8988T (cell line): ENCODE measurements around the gene RABAC1.
A peak's percentile ranks its signal among the peaks of the same experiment; 100 is the strongest.
"Not testable (repeated sequence)": the region's sequence is repeated elsewhere in the genome, so short reads cannot be mapped to it uniquely, and the experiment has no call there.

ENCODE experiments used
- DNase-seq: peaks from one replicate; pipeline ENCODE4 v3.0.0; 2011

RABAC1 gene

DNA sequence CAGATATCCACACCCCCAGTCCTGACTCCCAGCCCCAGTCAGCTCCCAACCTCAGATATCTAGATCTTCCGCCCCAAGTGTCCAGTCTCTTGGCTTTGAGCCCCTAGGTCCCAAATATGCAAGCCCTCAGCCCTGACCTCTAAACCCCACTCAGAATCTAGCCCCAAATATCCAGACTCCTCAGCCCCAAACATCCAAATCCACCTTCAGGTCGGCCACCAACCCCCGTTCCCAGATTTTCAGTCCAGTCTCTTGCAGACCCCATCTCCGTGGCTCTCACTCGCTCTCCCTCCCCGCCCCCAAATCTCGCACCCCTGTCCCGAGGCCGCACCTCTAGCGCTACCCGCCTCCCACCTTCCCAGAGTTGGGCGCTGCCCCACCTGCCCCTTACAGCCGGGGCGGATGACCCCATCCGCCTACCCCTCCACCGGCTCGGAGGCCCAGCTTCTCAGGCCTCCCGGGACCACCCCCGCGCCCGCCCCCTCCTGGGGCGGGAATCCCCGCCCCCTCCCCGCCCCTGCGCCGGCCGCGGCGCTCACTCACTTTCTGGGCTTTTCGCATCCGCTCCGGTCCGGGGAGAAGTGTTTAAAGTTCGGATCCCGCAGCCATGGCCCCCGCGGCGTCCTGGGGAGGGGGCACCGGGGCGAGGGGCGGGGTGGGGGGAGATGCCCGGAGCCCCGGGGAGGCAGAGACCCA, 31.5 kb downstream of the RABAC1 start:
- DNase-seq = peak; percentile 72

- no peak for DNase-seq
Measured at GRCh38 chr19:41926763-41927496, 32.2 kb downstream of the RABAC1 start.

GRCh38 chr19:41926028-41926762, 32.9 kb downstream of the RABAC1 start:
- DNase-seq = no peak

DNA sequence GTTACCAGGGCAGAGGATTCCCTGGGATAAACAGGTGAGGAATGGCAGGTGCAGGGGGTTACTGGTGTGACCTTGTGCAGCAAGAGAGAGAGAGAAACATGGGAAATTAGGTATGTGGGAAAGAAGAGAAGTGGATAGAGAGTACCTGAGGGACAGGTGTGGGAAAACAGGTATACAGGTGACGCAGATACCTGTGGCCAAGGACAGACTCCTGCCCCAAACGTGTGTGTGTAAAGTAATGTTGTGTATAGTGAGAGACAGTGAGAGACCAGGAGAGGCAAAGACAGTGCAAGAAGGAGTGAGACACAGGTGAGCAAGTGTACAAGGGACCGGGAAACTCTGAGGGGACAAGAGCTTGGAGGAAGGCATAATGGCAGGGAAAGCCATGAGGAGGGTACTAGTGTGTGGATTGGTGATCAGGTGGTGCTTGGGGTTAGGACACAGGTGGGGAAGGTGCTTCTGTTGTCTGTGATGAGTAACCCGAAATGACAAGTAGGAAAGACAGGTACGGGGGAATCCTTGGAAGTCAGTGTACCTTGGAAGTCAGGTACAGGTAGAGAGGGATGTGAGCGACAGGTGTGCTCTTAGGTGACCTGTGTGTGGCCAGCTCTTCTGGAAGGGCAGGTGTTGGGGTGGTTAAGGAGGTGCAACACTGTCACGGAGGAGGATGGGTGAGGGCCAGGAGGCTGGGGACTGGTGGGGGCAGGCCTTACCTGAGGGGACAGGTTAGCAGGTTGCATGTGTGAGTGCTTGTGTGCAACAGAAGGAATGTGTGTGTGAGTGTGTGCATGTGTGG, 33.7 kb downstream of the RABAC1 start:
- DNase-seq = no peak

DNA sequence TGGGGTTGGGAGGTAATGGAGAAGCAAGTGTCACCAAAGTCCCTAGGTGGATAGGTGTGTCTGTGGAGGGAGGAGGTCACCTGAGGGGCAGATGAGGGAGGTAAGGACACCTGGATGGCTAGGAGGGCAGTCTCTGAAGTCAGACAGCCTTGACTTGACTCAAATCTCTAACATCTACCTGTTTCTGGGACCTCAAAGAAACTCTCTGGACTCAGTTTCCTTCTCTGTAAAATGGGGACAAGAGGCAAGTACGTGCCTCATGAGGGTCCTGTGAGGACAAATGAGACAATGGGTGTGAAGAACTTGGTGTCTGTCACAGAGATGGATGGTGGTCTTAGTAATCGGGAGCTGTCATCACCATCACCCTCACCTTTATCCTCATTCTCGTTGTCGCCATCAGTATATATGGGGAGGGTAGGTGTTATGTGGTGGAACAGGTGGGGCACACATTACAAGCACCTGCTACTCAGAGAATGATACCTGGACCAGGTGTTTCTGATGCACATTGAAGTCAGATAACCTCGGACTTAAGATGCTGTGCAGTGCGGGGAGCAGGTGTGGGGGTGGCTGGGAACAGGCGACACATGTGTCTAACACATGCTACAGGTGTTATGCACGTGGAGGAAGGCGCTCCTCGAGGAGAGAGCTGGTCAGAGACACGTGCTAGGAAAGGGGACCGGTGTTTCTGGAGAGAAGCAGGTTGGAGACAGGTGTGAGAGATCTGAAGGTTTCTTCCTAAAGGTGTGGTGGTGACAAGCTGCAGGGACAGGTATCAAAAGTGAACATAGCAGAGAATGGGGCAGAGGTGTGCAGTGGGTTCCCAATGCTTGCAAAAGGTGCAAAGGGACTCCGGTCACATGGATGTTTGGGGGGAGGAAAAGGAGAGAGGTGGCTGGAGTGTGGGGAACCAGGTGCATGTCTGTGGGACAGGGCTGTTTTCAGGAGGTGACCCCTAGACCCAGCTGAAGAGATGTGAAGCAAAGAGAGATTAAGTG, 34.7 kb downstream of the RABAC1 start:
- DNase-seq = no peak

- no peak for DNase-seq
Measured at GRCh38 chr19:41923045-41923788, 35.9 kb downstream of the RABAC1 start.

- no peak for DNase-seq
Measured at GRCh38 chr19:41922585-41922984, 36.5 kb downstream of the RABAC1 start.

- no peak for DNase-seq
Measured at GRCh38 chr19:41921577-41922576, 37.2 kb downstream of the RABAC1 start.

GRCh38 chr19:41920882-41921576, 38.1 kb downstream of the RABAC1 start:
- DNase-seq = no peak

DNA sequence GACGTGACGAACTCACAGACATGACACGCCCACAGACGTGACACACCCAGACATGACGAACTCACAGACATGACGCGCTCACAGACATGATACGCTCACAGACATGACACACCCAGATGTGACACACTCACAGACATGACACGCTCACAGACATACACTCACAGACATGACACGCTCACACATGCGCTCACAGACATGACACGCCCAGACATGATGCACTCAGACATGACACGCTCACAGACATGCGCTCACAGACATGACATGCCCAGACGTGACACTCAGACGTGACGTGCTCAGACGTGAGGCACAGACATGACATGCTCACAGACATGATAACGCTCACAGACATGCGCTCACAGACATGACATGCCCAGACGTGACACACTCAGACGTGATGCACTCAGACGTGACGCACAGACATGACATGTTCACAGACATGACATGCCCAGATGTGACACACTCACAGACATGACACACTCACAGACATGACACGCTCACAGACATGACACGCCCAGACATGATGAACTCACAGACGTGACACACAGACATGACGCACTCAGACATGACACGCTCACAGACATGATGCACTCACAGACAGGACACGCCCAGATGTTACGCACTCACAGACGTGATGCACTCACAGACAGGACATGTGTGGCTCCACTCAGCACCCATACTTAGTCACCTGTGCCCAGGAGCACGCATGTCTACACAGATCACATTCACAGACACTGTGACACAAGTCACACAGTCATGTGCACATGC, 39.0 kb downstream of the RABAC1 start:
- no peak for DNase-seq

DNA sequence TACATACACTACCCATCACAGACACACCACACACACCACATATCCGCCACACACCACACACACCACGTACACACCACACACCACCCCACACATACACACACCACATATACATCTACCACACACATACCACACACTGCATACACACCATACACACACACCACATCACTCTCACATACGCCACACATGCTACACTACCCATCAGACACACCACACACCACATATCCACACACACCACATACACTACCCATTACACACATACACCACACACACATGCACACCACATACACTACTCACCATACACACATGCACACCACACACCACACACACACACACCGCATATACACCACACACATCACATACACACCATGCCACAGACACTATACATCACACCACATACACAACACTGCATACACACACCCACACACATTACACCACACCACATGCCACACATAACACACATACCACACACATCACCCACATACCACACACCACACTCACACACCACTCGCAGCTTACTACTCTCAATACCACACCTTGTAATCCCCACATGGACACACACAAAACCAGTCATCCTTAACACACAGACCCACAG, 40.4 kb downstream of the RABAC1 start:
- no peak for DNase-seq

GRCh38 chr19:41918095-41918494, 41.0 kb downstream of the RABAC1 start:
- DNase-seq = no peak

- DNase-seq = no peak
Measured at GRCh38 chr19:41917676-41918075, 41.4 kb downstream of the RABAC1 start.

DNA sequence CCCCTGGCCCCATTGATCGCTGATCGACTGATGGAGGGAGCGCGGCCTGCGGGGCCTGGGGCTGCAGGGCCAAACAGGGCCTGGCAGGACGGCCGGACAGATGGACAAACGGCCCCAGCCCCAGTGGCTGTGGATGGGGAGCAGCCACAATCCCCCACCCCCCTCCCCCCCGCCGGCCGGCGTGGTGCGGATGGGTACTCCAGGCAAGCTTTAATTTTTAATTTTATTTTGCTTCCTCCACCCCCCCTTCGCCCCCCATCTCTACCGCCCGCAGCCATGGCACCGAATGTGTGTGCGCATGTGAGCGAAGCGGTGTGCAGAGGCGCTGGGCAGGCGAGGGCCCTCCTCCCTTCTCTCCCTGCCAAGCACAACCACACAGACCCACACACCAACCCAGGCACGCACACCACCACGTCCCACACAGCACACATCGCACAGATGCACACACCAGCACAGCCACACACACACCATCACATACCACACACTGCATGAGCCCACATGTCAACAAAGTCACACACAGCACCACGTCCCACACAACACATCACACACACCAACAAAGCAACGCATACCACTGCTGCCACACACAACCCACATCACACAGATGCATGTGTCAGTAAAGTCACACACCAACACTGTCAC, 43.2 kb downstream of the RABAC1 start:
- DNase-seq = no peak

GRCh38 chr19:41915021-41915775, 43.9 kb downstream of the RABAC1 start:
- DNase-seq = no peak

GRCh38 chr19:41914424-41914834, 44.7 kb downstream of the RABAC1 start:
- DNase-seq = not testable (repeated sequence)
